A549 (cell line): Measurements from ENCODE around the gene REG3A.

Experiments
- CEBPB ChIP-seq, 2 experiments: fragments of >200 bp in 1 of 2; sonication (Bioruptor Twin) in 1 of 2; formaldehyde crosslinking in 1 of 2; IDR thresholded peaks; 2 replicates each; pipeline ENCODE4 v1.6.1; 2012 to 2016
- RAD21 ChIP-seq, 2 experiments: fragments of >200 bp in 1 of 2; sonication (Bioruptor Twin) in 1 of 2; formaldehyde crosslinking in 1 of 2; IDR thresholded peaks in 1 of 2; conservative IDR thresholded peaks in 1 of 2; 2 replicates in 1 of 2; 3 replicates in 1 of 2; pipeline ENCODE4 v1.6.1; 2012 to 2018; ENCODE audit warnings: inconsistent platforms in 1 of 2
- RCOR1 ChIP-seq: fragments of 150-350 bp; IDR thresholded peaks from 2 replicates; pipeline ENCODE4 v1.6.1; 2014; ENCODE audit warnings: antibody characterized with exemption, low read length, low read depth
- TF ChIP-seq, protein P1 (sequence below): fragments of >200 bp; sonication (Bioruptor Twin); formaldehyde crosslinking; IDR thresholded peaks from 3 replicates; pipeline ENCODE4 v1.5.1; 2016

DNA sequence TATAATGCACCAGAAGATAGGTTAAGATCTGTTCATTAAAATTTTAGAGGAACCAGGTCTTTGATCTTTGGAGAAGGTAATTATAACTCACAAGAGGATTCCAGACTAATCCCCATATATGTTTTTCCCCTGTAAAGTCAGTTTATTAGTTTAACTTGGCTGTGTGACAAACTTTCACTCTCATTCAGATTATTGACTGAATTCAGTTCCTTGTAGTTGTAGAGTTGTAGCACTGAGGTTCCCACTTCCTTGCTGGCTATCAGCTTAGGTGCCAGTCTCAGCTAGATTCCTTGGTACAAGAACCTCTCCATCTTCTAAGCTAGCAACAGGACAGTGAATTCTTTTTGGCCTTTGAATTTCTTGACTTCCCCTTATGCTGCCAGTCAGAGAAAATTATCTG is 20.1 kb downstream of the REG3A start:
- TF ChIP-seq, protein P1, sequence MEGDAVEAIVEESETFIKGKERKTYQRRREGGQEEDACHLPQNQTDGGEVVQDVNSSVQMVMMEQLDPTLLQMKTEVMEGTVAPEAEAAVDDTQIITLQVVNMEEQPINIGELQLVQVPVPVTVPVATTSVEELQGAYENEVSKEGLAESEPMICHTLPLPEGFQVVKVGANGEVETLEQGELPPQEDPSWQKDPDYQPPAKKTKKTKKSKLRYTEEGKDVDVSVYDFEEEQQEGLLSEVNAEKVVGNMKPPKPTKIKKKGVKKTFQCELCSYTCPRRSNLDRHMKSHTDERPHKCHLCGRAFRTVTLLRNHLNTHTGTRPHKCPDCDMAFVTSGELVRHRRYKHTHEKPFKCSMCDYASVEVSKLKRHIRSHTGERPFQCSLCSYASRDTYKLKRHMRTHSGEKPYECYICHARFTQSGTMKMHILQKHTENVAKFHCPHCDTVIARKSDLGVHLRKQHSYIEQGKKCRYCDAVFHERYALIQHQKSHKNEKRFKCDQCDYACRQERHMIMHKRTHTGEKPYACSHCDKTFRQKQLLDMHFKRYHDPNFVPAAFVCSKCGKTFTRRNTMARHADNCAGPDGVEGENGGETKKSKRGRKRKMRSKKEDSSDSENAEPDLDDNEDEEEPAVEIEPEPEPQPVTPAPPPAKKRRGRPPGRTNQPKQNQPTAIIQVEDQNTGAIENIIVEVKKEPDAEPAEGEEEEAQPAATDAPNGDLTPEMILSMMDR: no peak
- TF ChIP-seq RCOR1 (no peak), CEBPB (IDR thresholded peaks at IDR 0.05) (no peak), RAD21 (conservative IDR thresholded peaks at IDR 0.05 in 1 of 2, IDR thresholded peaks at IDR 0.05 in 1 of 2) (no peak)
